ENCODE data around the gene ZBTB8A. TPM values are rescaled to one million over a fixed set of nuclear protein-coding genes. Genes with fewer than 3 reads are reported as not detected.
"Not testable (repeated sequence)": the region's sequence is repeated elsewhere in the genome, so short reads cannot be mapped to it uniquely, and the experiment has no call there.

ZBTB8A gene
- total and polyA plus RNA-seq, 5 donors = 1.8 to 5.1 (median 3.8) TPM

GRCh38 chr1:32622806-32623681 lies 83.8 kb downstream of the ZBTB8A start:
- H3K9me3 ChIP-seq (ENCODE audit: control insufficient read depth, low read length) = no peaks in the 10 kb centered on the region
- ATAC-seq (no peak), DNase-seq (no peak)
- no peak overlapping the region for H3K4me3 ChIP-seq (ENCODE audit: low read length)
- H3K4me1 ChIP-seq (ENCODE audit: control insufficient read depth, insufficient read depth, low read length) = no peaks in the 10 kb centered on the region
- H3K27me3 ChIP-seq (ENCODE audit: control insufficient read depth, insufficient read depth) = no peaks in the 10 kb centered on the region
- no peak overlapping the region for H3K27ac ChIP-seq (ENCODE audit: low read length)
- intact Hi-C loops (cut with DNase I) = no loop called here
- 67% methylated on average over 3 of the region's 3 CpGs for WGBS

GRCh38 chr1:32623775-32624174 lies 84.5 kb downstream of the ZBTB8A start:
- intact Hi-C loops (cut with DNase I) = no loop called here
- Histone ChIP-seq H3K9me3 (ENCODE audit: control insufficient read depth, low read length) (no peaks in the 10 kb centered on the region), H3K27me3 (ENCODE audit: control insufficient read depth, insufficient read depth) (no peaks in the 10 kb centered on the region), H3K4me3 (ENCODE audit: low read length) (no peak overlapping the region), H3K27ac (ENCODE audit: low read length) (no peak overlapping the region), H3K4me1 (ENCODE audit: control insufficient read depth, insufficient read depth, low read length) (no peaks in the 10 kb centered on the region)
- WGBS = 75% methylated on average over 5 of the region's 5 CpGs
- no peak for ATAC-seq
- DNase-seq = no peak

- no peaks in the 10 kb centered on the region for H3K9me3 ChIP-seq (ENCODE audit: control insufficient read depth, low read length)
- WGBS = 96% methylated on average over 1 of the region's 1 CpG
- H3K27me3 ChIP-seq (ENCODE audit: control insufficient read depth, insufficient read depth) = no peaks in the 10 kb centered on the region
- H3K4me3 ChIP-seq (ENCODE audit: low read length) = no peak overlapping the region
- no peak for DNase-seq
- H3K4me1 ChIP-seq (ENCODE audit: control insufficient read depth, insufficient read depth, low read length) = no peaks in the 10 kb centered on the region
- intact Hi-C loops (cut with DNase I) = no loop called here
- ATAC-seq = no peak
- H3K27ac ChIP-seq (ENCODE audit: low read length) = no peak overlapping the region
Measured at GRCh38 chr1:32626176-32626575, 86.9 kb downstream of the ZBTB8A start.

GRCh38 chr1:32627596-32628162 lies 88.5 kb downstream of the ZBTB8A start:
- Histone ChIP-seq H3K9me3 (ENCODE audit: control insufficient read depth, low read length) (no peaks in the 10 kb centered on the region), H3K4me3 (ENCODE audit: low read length) (no peak overlapping the region), H3K4me1 (ENCODE audit: control insufficient read depth, insufficient read depth, low read length) (no peaks in the 10 kb centered on the region), H3K27me3 (ENCODE audit: control insufficient read depth, insufficient read depth) (no peaks in the 10 kb centered on the region), H3K27ac (ENCODE audit: low read length) (no peak overlapping the region)
- DNase-seq (no peak), ATAC-seq (no peak)
- whole genome bisulfite sequencing = 85% methylated on average over 11 of the region's 11 CpGs
- intact Hi-C loops (cut with DNase I) = no loop called here

- H3K4me3 ChIP-seq (ENCODE audit: low read length); DNase-seq; ATAC-seq; intact Hi-C loops (cut with DNase I); H3K9me3 ChIP-seq (ENCODE audit: control insufficient read depth, low read length); H3K27me3 ChIP-seq (ENCODE audit: control insufficient read depth, insufficient read depth); H3K27ac ChIP-seq (ENCODE audit: low read length); H3K4me1 ChIP-seq (ENCODE audit: control insufficient read depth, insufficient read depth, low read length): not testable (repeated sequence)
- 98% methylated on average over 4 of the region's 4 CpGs for WGBS
Measured at GRCh38 chr1:32630173-32630572, 90.9 kb downstream of the ZBTB8A start.

- H3K4me3 ChIP-seq (ENCODE audit: low read length) = no peak overlapping the region
- no peak for DNase-seq
- H3K27ac ChIP-seq (ENCODE audit: low read length) = no peak overlapping the region
- no peaks in the 10 kb centered on the region for H3K9me3 ChIP-seq (ENCODE audit: control insufficient read depth, low read length)
- H3K27me3 ChIP-seq (ENCODE audit: control insufficient read depth, insufficient read depth) = no peaks in the 10 kb centered on the region
- WGBS = 85% methylated on average over 2 of the region's 2 CpGs
- intact Hi-C loops (cut with DNase I) = no loop called here
- ATAC-seq = no peak
- no peaks in the 10 kb centered on the region for H3K4me1 ChIP-seq (ENCODE audit: control insufficient read depth, insufficient read depth, low read length)
Measured at GRCh38 chr1:32632829-32633228, 93.6 kb downstream of the ZBTB8A start.

- no peak overlapping the region for H3K4me3 ChIP-seq (ENCODE audit: low read length)
- 96% methylated on average over 8 of the region's 8 CpGs for WGBS
- no peak for DNase-seq
- no peak overlapping the region for H3K27ac ChIP-seq (ENCODE audit: low read length)
- no peaks in the 10 kb centered on the region for H3K27me3 ChIP-seq (ENCODE audit: control insufficient read depth, insufficient read depth)
- intact Hi-C loops (cut with DNase I) = no loop called here
- no peaks in the 10 kb centered on the region for H3K4me1 ChIP-seq (ENCODE audit: control insufficient read depth, insufficient read depth, low read length)
- ATAC-seq = no peak
- no peaks in the 10 kb centered on the region for H3K9me3 ChIP-seq (ENCODE audit: control insufficient read depth, low read length)
Measured at GRCh38 chr1:32635508-32636277, 96.5 kb downstream of the ZBTB8A start.

- H3K9me3 ChIP-seq (ENCODE audit: control insufficient read depth, low read length) = no peaks in the 10 kb centered on the region
- H3K4me1 ChIP-seq (ENCODE audit: control insufficient read depth, insufficient read depth, low read length) = no peaks in the 10 kb centered on the region
- H3K4me3 ChIP-seq (ENCODE audit: low read length) = no peak overlapping the region
- DNase-seq = no peak
- no peak for ATAC-seq
- 89% methylated on average over 16 of the region's 16 CpGs for WGBS
- intact Hi-C loops (cut with DNase I) = no loop called here
- H3K27ac ChIP-seq (ENCODE audit: low read length) = no peak overlapping the region
- no peaks in the 10 kb centered on the region for H3K27me3 ChIP-seq (ENCODE audit: control insufficient read depth, insufficient read depth)
Measured at GRCh38 chr1:32636914-32637645, 97.9 kb downstream of the ZBTB8A start.

- H3K4me3 ChIP-seq (ENCODE audit: low read length) = no peak overlapping the region
- H3K4me1 ChIP-seq (ENCODE audit: control insufficient read depth, insufficient read depth, low read length) = peaks cover 1% of the 10 kb centered on the region
- no peaks in the 10 kb centered on the region for H3K27me3 ChIP-seq (ENCODE audit: control insufficient read depth, insufficient read depth)
- ATAC-seq = no peak
- no peak for DNase-seq
- WGBS = 83% methylated on average over 1 of the region's 1 CpG
- no peaks in the 10 kb centered on the region for H3K9me3 ChIP-seq (ENCODE audit: control insufficient read depth, low read length)
- intact Hi-C loops (cut with DNase I) = no loop called here
- no peak overlapping the region for H3K27ac ChIP-seq (ENCODE audit: low read length)
Measured at GRCh38 chr1:32639489-32640075, 100.4 kb downstream of the ZBTB8A start.

GRCh38 chr1:32642292-32642827 lies 103.1 kb downstream of the ZBTB8A start:
- DNase-seq; ATAC-seq; H3K9me3 ChIP-seq (ENCODE audit: control insufficient read depth, low read length); H3K4me3 ChIP-seq (ENCODE audit: low read length); intact Hi-C loops (cut with DNase I); H3K27me3 ChIP-seq (ENCODE audit: control insufficient read depth, insufficient read depth); H3K27ac ChIP-seq (ENCODE audit: low read length); H3K4me1 ChIP-seq (ENCODE audit: control insufficient read depth, insufficient read depth, low read length): not testable (repeated sequence)
- WGBS = 78% methylated on average over 8 of the region's 8 CpGs
